Rectal smooth muscle tissue (tissue), 1 donor: ENCODE measurements around the gene SAMD4B.

Experiments
- H3K27ac ChIP-seq: one replicate; pipeline ENCODE4 v1.7.0; 2013; ENCODE audit warnings: low read depth, low read length, inconsistent platforms
- H3K27me3 ChIP-seq: one replicate; pipeline ENCODE4 v1.7.0; 2013; ENCODE audit warnings: low read length; ENCODE audit not compliant: control insufficient read depth, insufficient read depth
- H3K36me3 ChIP-seq: one replicate; pipeline ENCODE4 v1.7.0; 2013; ENCODE audit warnings: low read length; ENCODE audit not compliant: control insufficient read depth, insufficient read depth
- H3K4me1 ChIP-seq: one replicate; pipeline ENCODE4 v1.7.0; 2013; ENCODE audit warnings: low read length; ENCODE audit not compliant: control insufficient read depth, insufficient read depth
- H3K4me3 ChIP-seq: one replicate; pipeline ENCODE4 v1.7.0; 2013; ENCODE audit warnings: low read length
- H3K9ac ChIP-seq: one replicate; pipeline ENCODE4 v1.7.0; 2013; ENCODE audit warnings: low read length

Gene SAMD4B

DNA sequence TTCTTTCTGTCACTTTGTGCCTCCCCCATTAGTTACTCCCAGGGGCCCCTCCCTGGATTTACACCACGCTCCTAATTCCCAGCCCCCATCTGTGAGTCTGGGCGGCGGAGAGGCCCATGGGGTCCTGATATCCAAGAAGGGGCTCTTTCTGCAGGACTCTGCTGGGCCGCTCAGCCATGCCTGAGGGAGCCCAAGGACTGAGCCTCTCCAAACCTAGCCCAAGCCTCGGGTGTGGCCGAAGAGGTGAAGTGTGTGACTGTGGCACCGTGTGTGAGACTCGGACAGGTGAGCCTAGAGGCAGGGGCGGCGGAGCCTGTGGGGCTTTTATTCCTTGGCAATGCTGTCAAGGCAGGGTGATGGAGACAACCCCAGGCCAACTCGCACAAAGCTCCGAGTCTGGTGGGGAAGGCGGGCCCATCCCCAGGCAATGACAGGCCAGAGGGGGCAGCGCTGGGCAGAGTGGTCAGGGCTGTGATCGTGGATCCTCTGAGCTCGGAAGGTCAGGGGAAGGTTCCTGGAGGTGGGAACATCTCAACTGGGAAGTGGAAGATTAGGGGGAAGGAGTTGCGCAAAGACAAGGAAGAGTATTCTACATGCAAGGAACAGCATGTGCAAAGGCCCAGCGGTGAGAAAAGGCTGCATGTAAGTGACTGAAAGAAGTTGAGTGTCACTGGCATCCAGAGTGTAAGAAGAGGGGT is 71.8 kb downstream of the SAMD4B start:
- peaks cover 7% of the 10 kb centered on the region for H3K36me3 ChIP-seq
- H3K27ac ChIP-seq = peak overlapping the region; percentile 100
- peak overlapping the region; percentile 45 for H3K9ac ChIP-seq
- peak overlapping the region; percentile 68 for H3K4me3 ChIP-seq
- peaks cover 37% of the 10 kb centered on the region for H3K4me1 ChIP-seq
- no peaks in the 10 kb centered on the region for H3K27me3 ChIP-seq

DNA sequence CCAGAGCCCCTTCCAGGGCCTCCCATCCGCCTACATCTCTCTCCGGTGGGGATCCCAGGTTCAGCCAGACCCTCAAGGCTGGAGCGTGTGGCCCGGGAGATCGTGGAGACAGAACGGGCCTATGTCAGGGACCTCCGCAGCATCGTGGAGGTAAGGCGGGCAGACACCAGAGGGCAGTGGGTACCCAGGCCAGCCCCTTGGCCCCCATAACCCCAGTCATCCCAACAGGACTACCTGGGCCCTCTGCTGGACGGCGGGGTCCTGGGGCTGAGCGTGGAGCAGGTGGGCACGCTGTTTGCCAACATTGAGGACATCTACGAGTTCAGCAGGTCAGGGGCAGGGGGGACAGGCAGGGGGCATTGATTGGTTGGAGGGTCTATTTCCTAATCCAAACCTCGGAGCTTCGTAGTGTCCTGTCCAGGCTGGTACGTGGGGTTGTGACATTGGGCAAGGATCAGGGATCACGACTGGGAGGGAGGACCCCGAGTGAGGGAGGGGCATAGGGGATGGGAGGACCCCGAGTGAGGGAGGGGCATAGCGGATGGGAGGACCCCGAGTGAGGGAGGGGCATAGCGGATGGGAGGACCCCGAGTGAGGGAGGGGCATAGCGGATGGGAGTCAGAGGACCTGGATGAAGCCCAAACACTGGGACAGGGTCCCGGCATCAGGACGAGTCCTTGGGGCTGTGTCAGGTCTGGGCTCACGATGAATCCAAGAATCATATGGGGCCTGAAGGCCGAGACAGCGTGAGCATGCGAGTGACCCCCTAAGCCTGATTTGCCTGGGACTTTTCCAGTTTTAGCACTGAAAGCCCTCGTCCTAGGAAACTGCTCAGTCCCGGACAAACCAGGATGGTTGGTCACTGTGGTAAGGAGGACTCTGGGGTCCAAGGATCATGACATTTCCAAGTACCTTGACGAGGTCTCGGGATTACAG is 73.2 kb downstream of the SAMD4B start:
- H3K4me1 ChIP-seq = peaks cover 36% of the 10 kb centered on the region
- peaks cover 10% of the 10 kb centered on the region for H3K36me3 ChIP-seq
- no peak overlapping the region for H3K9ac ChIP-seq
- H3K27ac ChIP-seq = peak overlapping the region; percentile 14
- no peaks in the 10 kb centered on the region for H3K27me3 ChIP-seq
- H3K4me3 ChIP-seq = peak overlapping the region; percentile 68

DNA sequence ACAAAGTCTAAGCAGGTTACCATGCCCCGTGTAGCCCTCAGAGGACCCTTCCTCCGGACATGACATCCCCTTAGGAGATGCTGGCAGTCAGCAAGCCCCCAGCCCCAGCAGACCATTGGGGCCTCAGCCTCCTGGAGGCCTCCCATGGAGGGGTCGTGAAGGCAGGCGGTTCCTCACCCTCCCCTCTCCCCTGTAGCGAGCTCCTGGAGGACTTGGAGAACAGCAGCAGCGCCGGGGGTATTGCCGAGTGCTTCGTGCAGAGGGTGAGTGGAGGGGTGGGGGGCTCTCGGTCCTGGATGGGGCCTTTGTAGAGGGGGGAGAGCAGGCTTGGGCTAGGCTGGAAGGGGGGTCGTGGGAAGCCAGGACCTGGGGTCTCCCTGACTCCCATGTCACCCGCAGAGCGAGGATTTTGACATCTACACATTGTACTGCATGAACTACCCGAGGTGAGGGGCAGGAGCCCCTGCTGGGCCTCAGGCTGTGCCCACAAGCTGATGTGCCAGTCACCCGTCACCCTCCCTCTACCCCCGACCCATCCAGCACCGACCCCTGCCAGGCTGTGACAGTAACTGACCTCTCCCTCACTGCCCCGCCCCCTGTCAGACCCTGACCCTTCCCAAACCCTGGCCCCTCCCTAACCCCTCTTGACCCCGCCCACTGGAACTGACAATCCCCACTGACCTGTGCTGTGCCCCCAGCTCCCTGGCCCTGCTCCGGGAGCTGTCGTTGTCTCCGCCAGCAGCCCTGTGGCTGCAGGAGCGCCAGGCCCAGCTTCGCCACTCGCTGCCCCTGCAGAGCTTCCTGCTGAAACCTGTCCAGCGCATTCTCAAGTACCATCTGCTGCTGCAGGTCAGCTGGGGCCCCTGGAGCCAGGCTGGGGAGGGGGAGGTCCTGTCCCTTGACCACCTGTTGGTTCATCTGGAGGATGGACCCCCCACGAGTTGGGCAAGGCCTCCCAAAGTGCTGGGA is 74.2 kb downstream of the SAMD4B start:
- Histone ChIP-seq H3K4me3 (no peak overlapping the region), H3K36me3 (peaks cover 14% of the 10 kb centered on the region), H3K27me3 (no peaks in the 10 kb centered on the region), H3K9ac (no peak overlapping the region), H3K27ac (peak overlapping the region; percentile 14), H3K4me1 (peaks cover 25% of the 10 kb centered on the region)

- no peak overlapping the region for H3K27ac ChIP-seq
- no peaks in the 10 kb centered on the region for H3K27me3 ChIP-seq
- H3K36me3 ChIP-seq = peaks cover 18% of the 10 kb centered on the region
- peaks cover 22% of the 10 kb centered on the region for H3K4me1 ChIP-seq
- no peak overlapping the region for H3K4me3 ChIP-seq
- no peak overlapping the region for H3K9ac ChIP-seq
These were observed 75.4 kb downstream of the SAMD4B start for GRCh38 chr19:39417463-39418181.

DNA sequence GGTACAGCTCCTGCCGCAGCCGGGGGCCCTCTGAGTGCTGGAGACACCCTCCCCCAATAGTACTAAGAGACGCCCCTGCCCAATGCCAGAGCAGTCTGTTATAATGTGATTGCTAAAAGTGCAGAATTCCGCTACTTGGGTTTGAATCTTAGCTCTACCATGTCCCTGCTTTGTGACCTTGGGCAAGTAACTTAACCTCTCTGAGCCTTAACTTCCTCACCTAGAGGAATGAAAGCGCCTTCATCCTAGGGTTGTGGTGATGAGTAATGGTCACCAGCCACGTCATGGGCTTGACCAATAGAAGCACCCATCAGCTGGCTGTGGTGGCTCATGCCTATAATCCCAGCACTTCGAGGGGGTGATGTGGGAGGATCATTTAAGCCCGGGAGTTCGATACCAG is 76.8 kb downstream of the SAMD4B start:
- Histone ChIP-seq H3K9ac (no peak overlapping the region), H3K27ac (no peak overlapping the region), H3K36me3 (peaks cover 18% of the 10 kb centered on the region), H3K4me3 (no peak overlapping the region), H3K4me1 (peaks cover 20% of the 10 kb centered on the region), H3K27me3 (no peaks in the 10 kb centered on the region)

GRCh38 chr19:39420769-39421168 is 78.5 kb downstream of the SAMD4B start:
- Histone ChIP-seq H3K36me3 (peaks cover 21% of the 10 kb centered on the region), H3K4me1 (peaks cover 3% of the 10 kb centered on the region), H3K4me3 (no peak overlapping the region), H3K9ac (no peak overlapping the region), H3K27me3 (no peaks in the 10 kb centered on the region), H3K27ac (no peak overlapping the region)

- H3K27ac ChIP-seq = no peak overlapping the region
- H3K9ac ChIP-seq = no peak overlapping the region
- H3K27me3 ChIP-seq = no peaks in the 10 kb centered on the region
- H3K4me1 ChIP-seq = no peaks in the 10 kb centered on the region
- H3K4me3 ChIP-seq = no peak overlapping the region
- peaks cover 21% of the 10 kb centered on the region for H3K36me3 ChIP-seq
These were observed 79.8 kb downstream of the SAMD4B start for GRCh38 chr19:39422020-39422419.

- H3K27ac ChIP-seq = no peak overlapping the region
- no peaks in the 10 kb centered on the region for H3K27me3 ChIP-seq
- no peak overlapping the region for H3K4me3 ChIP-seq
- H3K36me3 ChIP-seq = peaks cover 20% of the 10 kb centered on the region
- peaks cover 5% of the 10 kb centered on the region for H3K4me1 ChIP-seq
- no peak overlapping the region for H3K9ac ChIP-seq
These were observed 81.3 kb downstream of the SAMD4B start for GRCh38 chr19:39423258-39424086.

DNA sequence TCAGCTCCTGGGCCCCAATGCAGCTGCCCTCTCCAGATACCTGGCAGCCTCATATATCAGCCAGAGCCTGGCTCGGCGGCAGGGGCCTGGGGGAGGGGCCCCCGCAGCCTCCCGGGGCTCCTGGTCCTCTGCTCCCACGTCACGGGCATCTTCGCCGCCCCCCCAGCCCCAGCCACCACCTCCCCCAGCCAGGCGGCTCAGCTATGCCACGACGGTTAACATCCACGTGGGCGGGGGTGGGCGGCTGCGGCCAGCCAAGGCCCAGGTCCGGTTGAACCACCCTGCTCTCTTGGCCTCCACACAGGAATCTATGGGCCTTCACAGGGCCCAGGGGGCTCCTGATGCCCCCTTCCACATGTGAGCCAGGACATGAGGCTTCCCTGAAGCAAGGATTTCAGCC is 82.7 kb downstream of the SAMD4B start:
- Histone ChIP-seq H3K4me3 (no peak overlapping the region), H3K27me3 (no peaks in the 10 kb centered on the region), H3K9ac (no peak overlapping the region), H3K4me1 (peaks cover 12% of the 10 kb centered on the region), H3K36me3 (peaks cover 12% of the 10 kb centered on the region), H3K27ac (no peak overlapping the region)

GRCh38 chr19:39425744-39426143 is 83.5 kb downstream of the SAMD4B start:
- no peak overlapping the region for H3K27ac ChIP-seq
- no peak overlapping the region for H3K4me3 ChIP-seq
- no peaks in the 10 kb centered on the region for H3K27me3 ChIP-seq
- H3K36me3 ChIP-seq = peaks cover 7% of the 10 kb centered on the region
- peaks cover 12% of the 10 kb centered on the region for H3K4me1 ChIP-seq
- H3K9ac ChIP-seq = no peak overlapping the region

DNA sequence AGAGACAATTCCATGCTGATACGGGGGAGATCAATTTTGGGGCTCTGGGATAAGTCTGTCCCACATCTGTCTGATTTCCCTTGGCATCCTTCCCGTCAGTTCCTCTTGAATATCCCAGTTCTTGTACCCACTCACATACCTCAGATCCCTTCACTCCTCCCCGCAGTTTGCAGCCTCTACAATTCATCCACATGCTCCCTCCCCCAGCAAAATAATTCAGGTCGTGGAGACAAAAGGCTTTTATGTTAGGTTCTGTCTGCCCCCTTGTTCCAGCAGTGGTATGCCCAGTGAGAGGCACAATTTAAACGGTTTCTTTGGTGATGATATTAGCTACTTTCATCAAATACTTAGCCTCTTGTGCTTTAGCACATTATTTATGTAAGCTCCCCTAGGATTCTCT is 83.9 kb downstream of the SAMD4B start:
- H3K4me3 ChIP-seq = no peak overlapping the region
- peaks cover 12% of the 10 kb centered on the region for H3K4me1 ChIP-seq
- H3K27ac ChIP-seq = no peak overlapping the region
- peaks cover 7% of the 10 kb centered on the region for H3K36me3 ChIP-seq
- H3K27me3 ChIP-seq = no peaks in the 10 kb centered on the region
- H3K9ac ChIP-seq = no peak overlapping the region
